Upper lobe of left lung (tissue), 6 donors: ENCODE results near the gene CACNA2D2. TPM values are rescaled to one million over a fixed set of nuclear protein-coding genes. Genes with fewer than 3 reads are reported as not detected.

Experiments used
- ATAC-seq, 2 donors: fragments of 200-7000 bp; cut with Tn5 transposase; one replicate each; pipeline ENCODE4 v1.9.1; 2022; ENCODE audit warnings: mild to moderate bottlenecking in 2 of 2, moderate library complexity in 2 of 2; ENCODE audit not compliant: low FRiP score in 2 of 2
- DNase-seq, 2 donors: peaks; one replicate each; pipeline ENCODE4 v3.0.0-alpha.2; 2019 to 2020
- H3K27ac ChIP-seq, 4 donors: fragments of 200-600 bp; sonication (generic); one replicate each; pipeline ENCODE4 v1.5.1; 2016 to 2019
- H3K27me3 ChIP-seq, 4 donors: fragments of 200-600 bp; sonication (generic); one replicate each; pipeline ENCODE4 v1.5.1; 2017 to 2019
- H3K36me3 ChIP-seq, 4 donors: fragments of 200-600 bp; sonication (generic); one replicate each; pipeline ENCODE4 v1.5.1; 2016 to 2019
- H3K4me1 ChIP-seq, 4 donors: fragments of 200-600 bp; sonication (generic); one replicate each; pipeline ENCODE4 v1.5.1; 2018 to 2019
- H3K4me3 ChIP-seq, 4 donors: fragments of 200-600 bp; sonication (generic); one replicate each; pipeline ENCODE4 v1.5.1; 2017 to 2019; ENCODE audit warnings: mild to moderate bottlenecking in 2 of 4, moderate library complexity in 1 of 4
- H3K9me3 ChIP-seq, 4 donors: fragments of 200-600 bp; sonication (generic); one replicate each; pipeline ENCODE4 v1.5.1; 2018 to 2019
- EP300 ChIP-seq, 4 donors: sonication (generic); formaldehyde crosslinking; IDR thresholded peaks; one replicate each; pipeline ENCODE4 v1.5.1; 2017; ENCODE audit warnings: antibody characterized with exemption in 4 of 4, control low read depth in 2 of 4
- POLR2A ChIP-seq, 4 donors: fragments of 450-650 bp; IDR thresholded peaks; one replicate each; pipeline ENCODE4 v1.5.1; 2016 to 2017; ENCODE audit warnings: antibody characterized with exemption in 4 of 4, mild to moderate bottlenecking in 2 of 4
- POLR2AphosphoS5 ChIP-seq, 2 donors: sonication (generic); formaldehyde crosslinking; IDR thresholded peaks; one replicate each; pipeline ENCODE4 v1.5.1; 2017; ENCODE audit warnings: antibody characterized with exemption in 2 of 2
- WGBS, 2 donors: methylation state at CpG; one replicate each; pipeline ENCODE4 v1.1.5; 2017 to 2018; 5-methylcytosine and 5-hydroxymethylcytosine counted together
- total RNA-seq, 6 donors: library from RNA; depleted of rRNA in 4 of 6; stranded (reverse); fragments of >200 nt in 4 of 6; gene quantifications; one replicate each; pipeline versions ENCODE4 v1.1.0 to v1.2.1, GENCODE V29; 2016 to 2021
- TF ChIP-seq, protein P1 (sequence below), 6 experiments: fragments of 450-650 bp in 4 of 6; fragments of 200-600 bp in 2 of 6; sonication (generic) in 2 of 6; IDR thresholded peaks; one replicate each; pipeline ENCODE4 v1.5.1; 2016 to 2019; ENCODE audit warnings: antibody characterized with exemption in 6 of 6
- donor health status: DM: no; HTN: no; CAD: no; lungs with moderate emphysema.
- donor health status: DM: no; HTN: yes; CAD: no; lungs with severe emphysema.

The CACNA2D2 gene
- total RNA-seq, 6 donors from 2014 or later = 71.5 to 213 (median 113) TPM

DNA sequence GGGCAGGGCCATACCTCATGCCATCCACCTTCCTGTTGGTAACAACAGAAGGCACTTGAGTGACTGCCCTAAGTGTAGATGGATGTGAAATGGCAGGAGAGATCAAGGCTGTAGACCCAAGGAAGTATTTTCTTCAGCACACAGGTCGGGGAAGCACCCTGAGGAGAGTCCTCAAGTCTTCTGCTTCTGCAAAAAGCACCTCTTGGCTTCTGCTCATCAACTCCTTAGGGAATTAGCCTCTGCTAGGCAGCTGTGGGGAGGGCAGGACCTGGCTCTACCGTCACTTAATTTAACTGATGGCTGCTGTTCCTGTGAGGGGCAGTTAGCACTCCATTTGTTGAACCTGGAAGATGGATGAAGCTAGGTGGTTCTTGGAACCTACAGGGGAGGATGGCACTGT is 6.9 kb upstream of the CACNA2D2 start:
- no peaks in the 10 kb centered on the region for H3K27me3 ChIP-seq
- no peak for ATAC-seq
- no peak overlapping the region for H3K4me3 ChIP-seq
- peaks cover 2 to 4% (median 3%) of the 10 kb centered on the region in 4 donors for H3K4me1 ChIP-seq
- H3K36me3 ChIP-seq = no peaks in the 10 kb centered on the region
- H3K27ac ChIP-seq = no peak overlapping the region
- TF ChIP-seq EP300 (IDR thresholded peaks at IDR 0.05) = no peak
- no peak for TF ChIP-seq POLR2AphosphoS5 (IDR thresholded peaks at IDR 0.05)
- TF ChIP-seq, protein P1, sequence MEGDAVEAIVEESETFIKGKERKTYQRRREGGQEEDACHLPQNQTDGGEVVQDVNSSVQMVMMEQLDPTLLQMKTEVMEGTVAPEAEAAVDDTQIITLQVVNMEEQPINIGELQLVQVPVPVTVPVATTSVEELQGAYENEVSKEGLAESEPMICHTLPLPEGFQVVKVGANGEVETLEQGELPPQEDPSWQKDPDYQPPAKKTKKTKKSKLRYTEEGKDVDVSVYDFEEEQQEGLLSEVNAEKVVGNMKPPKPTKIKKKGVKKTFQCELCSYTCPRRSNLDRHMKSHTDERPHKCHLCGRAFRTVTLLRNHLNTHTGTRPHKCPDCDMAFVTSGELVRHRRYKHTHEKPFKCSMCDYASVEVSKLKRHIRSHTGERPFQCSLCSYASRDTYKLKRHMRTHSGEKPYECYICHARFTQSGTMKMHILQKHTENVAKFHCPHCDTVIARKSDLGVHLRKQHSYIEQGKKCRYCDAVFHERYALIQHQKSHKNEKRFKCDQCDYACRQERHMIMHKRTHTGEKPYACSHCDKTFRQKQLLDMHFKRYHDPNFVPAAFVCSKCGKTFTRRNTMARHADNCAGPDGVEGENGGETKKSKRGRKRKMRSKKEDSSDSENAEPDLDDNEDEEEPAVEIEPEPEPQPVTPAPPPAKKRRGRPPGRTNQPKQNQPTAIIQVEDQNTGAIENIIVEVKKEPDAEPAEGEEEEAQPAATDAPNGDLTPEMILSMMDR (IDR thresholded peaks at IDR 0.05) = no peak
- TF ChIP-seq POLR2A (IDR thresholded peaks at IDR 0.05) = no peak
- 29 to 64% methylated on average over 1 to 2 of the region's 2 CpGs for WGBS, 2 donors
- DNase-seq = no peak
- no peaks in the 10 kb centered on the region for H3K9me3 ChIP-seq

DNA sequence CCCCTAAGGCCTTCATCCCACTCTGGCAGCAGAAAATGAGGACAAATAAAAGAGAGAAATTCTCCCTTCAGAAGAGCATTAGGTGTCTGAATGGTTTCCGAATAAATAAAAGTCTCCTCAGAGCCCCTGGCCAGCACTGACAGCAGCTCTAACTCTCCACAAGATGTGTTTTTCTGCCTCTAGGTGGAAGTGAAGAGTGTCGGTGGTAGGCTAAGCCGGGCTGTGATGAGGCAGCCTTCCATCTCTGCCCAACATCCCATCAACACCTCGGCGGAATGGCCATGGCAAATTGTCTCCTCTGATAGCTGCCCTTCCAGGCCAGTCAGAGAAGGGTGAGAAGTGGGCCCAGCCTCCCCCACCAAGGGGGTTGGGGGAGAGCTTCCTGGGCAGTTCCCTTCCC is 6.3 kb upstream of the CACNA2D2 start:
- H3K36me3 ChIP-seq = no peaks in the 10 kb centered on the region
- TF ChIP-seq POLR2A (IDR thresholded peaks at IDR 0.05) = no peak
- no peak for TF ChIP-seq POLR2AphosphoS5 (IDR thresholded peaks at IDR 0.05)
- TF ChIP-seq, protein P1 (IDR thresholded peaks at IDR 0.05) = no peak
- no peak for TF ChIP-seq EP300 (IDR thresholded peaks at IDR 0.05)
- no peak for ATAC-seq
- no peaks in the 10 kb centered on the region for H3K4me1 ChIP-seq
- no peak for DNase-seq
- no peak overlapping the region for H3K4me3 ChIP-seq
- no peaks in the 10 kb centered on the region for H3K9me3 ChIP-seq
- H3K27me3 ChIP-seq = no peaks in the 10 kb centered on the region
- WGBS, 2 donors = 77 to 82% methylated on average over 5 of the region's 5 CpGs
- no peak overlapping the region for H3K27ac ChIP-seq

DNA sequence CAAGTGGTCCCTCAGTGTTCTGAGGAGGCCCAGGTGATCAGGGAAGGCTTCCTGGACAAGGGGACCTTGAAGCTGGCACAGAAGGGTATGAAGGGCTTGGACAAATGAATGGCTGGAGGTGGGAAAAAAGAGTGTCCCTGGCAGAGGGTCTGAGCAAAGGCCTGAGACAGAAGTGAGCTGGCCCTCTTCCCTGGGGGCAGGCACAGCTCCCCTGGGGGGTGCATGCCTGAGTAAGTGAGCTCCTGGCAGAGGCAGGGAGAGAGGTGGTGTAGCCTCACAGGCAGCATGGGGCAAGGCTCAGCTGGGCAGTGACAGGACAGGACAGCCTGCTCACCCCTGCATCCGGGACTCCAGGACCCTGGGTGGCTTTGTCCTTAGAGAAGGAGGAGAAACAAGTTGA is 5.4 kb upstream of the CACNA2D2 start:
- 92% methylated on average over 1 of the region's 1 CpG; no CpG with 5 or more reads in 1 of the 2 donors for WGBS, 2 donors
- Histone ChIP-seq H3K4me3 (no peak overlapping the region), H3K27ac (no peak overlapping the region), H3K27me3 (no peaks in the 10 kb centered on the region), H3K4me1 (peaks cover 0 to 4% (median under 1%) of the 10 kb centered on the region in 4 donors), H3K9me3 (no peaks in the 10 kb centered on the region), H3K36me3 (no peaks in the 10 kb centered on the region)
- DNase-seq = no peak
- TF ChIP-seq POLR2A (IDR thresholded peaks at IDR 0.05) (no peak), EP300 (IDR thresholded peaks at IDR 0.05) (no peak), POLR2AphosphoS5 (IDR thresholded peaks at IDR 0.05) (no peak)
- TF ChIP-seq, protein P1 (IDR thresholded peaks at IDR 0.05) = no peak
- no peak for ATAC-seq

DNA sequence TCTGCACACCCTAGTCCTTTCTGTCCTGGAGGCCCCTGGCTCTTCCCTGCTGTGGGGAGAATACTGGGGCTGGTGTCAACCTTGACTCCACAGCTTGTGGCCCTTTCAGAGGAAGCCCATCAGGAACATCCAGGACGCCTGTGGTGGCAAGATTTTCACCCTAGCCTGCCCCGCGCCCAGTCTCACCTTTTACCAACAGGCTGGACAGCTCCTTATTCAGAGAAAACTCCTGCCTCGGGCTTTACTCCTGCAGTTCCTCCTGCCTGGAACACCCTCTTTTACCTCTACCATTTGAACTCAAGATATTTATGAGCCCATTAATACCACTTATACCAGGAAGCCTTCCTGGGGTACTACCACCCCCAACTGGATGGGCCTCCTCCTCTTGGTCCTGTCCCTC is 2.7 kb upstream of the CACNA2D2 start:
- TF ChIP-seq POLR2AphosphoS5 (IDR thresholded peaks at IDR 0.05) = no peak
- no peak for TF ChIP-seq POLR2A (IDR thresholded peaks at IDR 0.05)
- no peak for TF ChIP-seq EP300 (IDR thresholded peaks at IDR 0.05)
- TF ChIP-seq, protein P1 (IDR thresholded peaks at IDR 0.05) = no peak
- Histone ChIP-seq H3K27ac (no peak overlapping the region), H3K4me3 (no peak overlapping the region), H3K9me3 (no peaks in the 10 kb centered on the region), H3K4me1 (peaks cover 5 to 19% (median 10%) of the 10 kb centered on the region in 4 donors), H3K27me3 (peaks cover 0 to 4% (median 0%) of the 10 kb centered on the region in 4 donors), H3K36me3 (no peaks in the 10 kb centered on the region)
- 93 to 95% methylated on average over 4 of the region's 4 CpGs for WGBS, 2 donors
- ATAC-seq (no peak), DNase-seq (no peak)

DNA sequence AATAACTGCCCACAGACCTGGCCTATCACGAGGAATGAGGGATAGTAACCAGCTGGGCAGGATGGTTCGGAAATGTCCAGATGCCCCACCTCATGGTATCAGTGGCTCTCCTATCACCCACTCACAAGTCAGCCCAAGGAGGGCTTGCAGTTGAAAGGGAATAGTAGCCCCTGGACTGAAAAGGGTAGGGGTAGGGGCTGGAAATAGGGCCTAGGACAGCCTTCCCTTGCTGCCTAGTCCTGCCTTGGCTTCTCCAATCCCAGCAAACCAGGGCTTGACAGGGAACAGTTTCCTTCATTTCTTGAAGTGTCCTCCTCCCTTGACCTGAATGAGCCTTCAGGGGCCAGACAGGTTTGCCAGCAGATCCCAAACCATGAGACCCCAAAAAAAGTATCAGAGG is 1.2 kb upstream of the CACNA2D2 start:
- Histone ChIP-seq H3K4me3 (no peak overlapping the region), H3K27me3 (peaks cover 0 to 4% (median 0%) of the 10 kb centered on the region in 4 donors), H3K4me1 (peaks cover 5 to 20% (median 14%) of the 10 kb centered on the region in 4 donors), H3K36me3 (no peaks in the 10 kb centered on the region), H3K27ac (no peak overlapping the region), H3K9me3 (no peaks in the 10 kb centered on the region)
- TF ChIP-seq POLR2A (IDR thresholded peaks at IDR 0.05) = no peak
- no peak for TF ChIP-seq POLR2AphosphoS5 (IDR thresholded peaks at IDR 0.05)
- TF ChIP-seq, protein P1 (IDR thresholded peaks at IDR 0.05) = no peak
- TF ChIP-seq EP300 (IDR thresholded peaks at IDR 0.05) = no peak
- 94 to 95% methylated on average over 2 of the region's 2 CpGs for WGBS, 2 donors
- DNase-seq (no peak), ATAC-seq (no peak)
